Lung (tissue), 12 donors: Measurements from ENCODE around the gene TTLL1. TPM values are rescaled to one million over a fixed set of nuclear protein-coding genes. Genes with fewer than 3 reads are reported as not detected.

Experiments
- ATAC-seq: fragments of 200-7000 bp; cut with Tn5 transposase; one replicate; pipeline ENCODE4 v1.9.1; 2020; ENCODE audit warnings: moderate number of reproducible peaks; ENCODE audit not compliant: insufficient read depth, low FRiP score
- DNase-seq, 3 donors: peaks; one replicate each; pipeline ENCODE4 v3.0.0-alpha.2; 2013 to 2017
- H3K27ac ChIP-seq, 2 donors: one replicate each; pipeline ENCODE4 v1.5.1; 2013; ENCODE audit warnings: mild to moderate bottlenecking in 2 of 2, moderate library complexity in 2 of 2, control low read depth in 1 of 2, inconsistent platforms in 1 of 2, low read depth in 1 of 2, low read length in 1 of 2
- H3K27me3 ChIP-seq, 3 donors: one replicate each; pipeline ENCODE4 v1.5.1; 2013; ENCODE audit warnings: low read length in 2 of 3; ENCODE audit not compliant: control insufficient read depth in 3 of 3, insufficient read depth in 3 of 3
- H3K36me3 ChIP-seq, 4 donors: one replicate each; pipeline ENCODE4 v1.5.1; 2013; ENCODE audit warnings: low read length in 4 of 4, mild to moderate bottlenecking in 1 of 4, moderate library complexity in 1 of 4; ENCODE audit not compliant: control insufficient read depth in 4 of 4, insufficient read depth in 4 of 4
- H3K4me1 ChIP-seq, 5 donors: one replicate each; pipeline ENCODE4 v1.5.1; 2013; ENCODE audit warnings: low read length in 5 of 5, mild to moderate bottlenecking in 2 of 5, moderate library complexity in 1 of 5; ENCODE audit not compliant: control insufficient read depth in 5 of 5, insufficient read depth in 5 of 5
- H3K4me3 ChIP-seq: one replicate; pipeline ENCODE4 v1.5.1; 2013; ENCODE audit warnings: mild to moderate bottlenecking, control low read depth, moderate library complexity
- H3K9ac ChIP-seq, 2 donors: one replicate each; pipeline ENCODE4 v1.5.1; 2013; ENCODE audit warnings: low read length in 2 of 2, control low read depth in 1 of 2; ENCODE audit not compliant: insufficient read depth in 1 of 2
- H3K9me3 ChIP-seq, 4 donors: one replicate each; pipeline ENCODE4 v1.5.1; 2013; ENCODE audit warnings: low read length in 3 of 4, mild to moderate bottlenecking in 1 of 4, moderate library complexity in 1 of 4; ENCODE audit not compliant: control insufficient read depth in 4 of 4, insufficient read depth in 3 of 4
- CTCF ChIP-seq: IDR thresholded peaks from 2 replicates; pipeline ENCODE4 v1.5.1; 2012; ENCODE audit warnings: mild to moderate bottlenecking; ENCODE audit errors: control extremely low read depth, extremely low read depth
- WGBS, 2 donors: extraction: QIAGEN DNeasy Blood & Tissue Kit; methylation state at CpG; one replicate each; pipeline ENCODE4 v1.1.7; 2013; 5-methylcytosine and 5-hydroxymethylcytosine counted together
- polyA plus RNA-seq, 2 donors: library from polyadenylated mRNA; stranded (reverse); fragments of 200-250 nt; gene quantifications; one replicate each; pipeline ENCODE4 v1.2.1, GENCODE V29; 2013
- total RNA-seq, 2 donors: library from RNA; depleted of rRNA in 1 of 2; stranded (reverse); fragments of >200 nt in 1 of 2; gene quantifications; one replicate each; pipeline ENCODE4 v1.2.1, GENCODE V29; 2014 to 2021
- donor health status: control.
- donor health status: control.
- donor health status: Bipolar disorder and iron deficiency.
- donor health status: healthy.
- donor health status: DM: yes; HTN: yes; CAD: no.

Gene TTLL1
- total and polyA plus RNA-seq, 4 donors, result 3.8 to 8.0 (median 5.6) TPM

- no peak for TF ChIP-seq CTCF
- Histone ChIP-seq H3K4me3 (no peak overlapping the region), H3K27ac (no peak overlapping the region), H3K4me1 (no peaks in the 10 kb centered on the region), H3K36me3 (peaks cover 0 to 12% (median 10%) of the 10 kb centered on the region in 4 donors), H3K9me3 (no peaks in the 10 kb centered on the region), H3K9ac (no peak overlapping the region), H3K27me3 (no peaks in the 10 kb centered on the region)
- ATAC-seq, result no peak
- 62 to 75% methylated on average over 5 of the region's 5 CpGs for WGBS, 2 donors
- DNase-seq, result no peak
Measured at GRCh38 chr22:43060183-43060582, 29.0 kb downstream of the TTLL1 start.

- H3K4me1 ChIP-seq, result no peaks in the 10 kb centered on the region
- no peaks in the 10 kb centered on the region for H3K9me3 ChIP-seq
- ATAC-seq (no peak), DNase-seq (no peak)
- no peak overlapping the region for H3K27ac ChIP-seq
- no peak overlapping the region for H3K9ac ChIP-seq
- no peaks in the 10 kb centered on the region for H3K27me3 ChIP-seq
- 91 to 94% methylated on average over 7 of the region's 7 CpGs for WGBS, 2 donors
- peaks cover 0 to 11% (median 5%) of the 10 kb centered on the region in 4 donors for H3K36me3 ChIP-seq
- no peak for TF ChIP-seq CTCF
- no peak overlapping the region for H3K4me3 ChIP-seq
Measured at GRCh38 chr22:43057641-43058040, 31.6 kb downstream of the TTLL1 start.

GRCh38 chr22:43053176-43053575 is 36.0 kb downstream of the TTLL1 start:
- Histone ChIP-seq H3K4me3 (no peak overlapping the region), H3K36me3 (peaks cover 0 to 12% (median 3%) of the 10 kb centered on the region in 4 donors), H3K9me3 (no peaks in the 10 kb centered on the region), H3K27me3 (no peaks in the 10 kb centered on the region), H3K4me1 (no peaks in the 10 kb centered on the region), H3K27ac (no peak overlapping the region), H3K9ac (no peak overlapping the region)
- no peak for TF ChIP-seq CTCF
- no peak for DNase-seq
- 97 to 98% methylated on average over 7 of the region's 7 CpGs for whole genome bisulfite sequencing, 2 donors
- no peak for ATAC-seq

- 86 to 89% methylated on average over 10 of the region's 10 CpGs for WGBS, 2 donors
Measured at GRCh38 chr22:43050995-43051394, 38.2 kb downstream of the TTLL1 start.

More at GRCh38 chr22:43050995-43051394, 38.2 kb downstream of the TTLL1 start:
- no peak for DNase-seq
- no peak for TF ChIP-seq CTCF
- H3K4me3 ChIP-seq, result no peak overlapping the region
- peaks cover 0 to 12% (median 5%) of the 10 kb centered on the region in 4 donors for H3K36me3 ChIP-seq
- no peaks in the 10 kb centered on the region for H3K9me3 ChIP-seq
- H3K4me1 ChIP-seq, result no peaks in the 10 kb centered on the region
- H3K27ac ChIP-seq, result no peak overlapping the region
- no peak for ATAC-seq
- no peak overlapping the region for H3K9ac ChIP-seq
- no peaks in the 10 kb centered on the region for H3K27me3 ChIP-seq
